SW 1271 (cell line): ENCODE results near the gene SNX14.
"Not testable (repeated sequence)": the region's sequence is repeated elsewhere in the genome, so short reads cannot be mapped to it uniquely, and the experiment has no call there.

ENCODE experiments used
- DNase-seq, 2 experiments: peaks; one replicate each; lab custom pipeline; 2025; lab: John Stamatoyannopoulos, UW

Gene SNX14

GRCh38 chr6:85591207-85591606 lies 2.5 kb downstream of the SNX14 start:
- DNase-seq, result no peak

- no peak for DNase-seq
Measured at GRCh38 chr6:85585741-85586140, 7.9 kb downstream of the SNX14 start.

- not testable (repeated sequence) for DNase-seq
Measured at GRCh38 chr6:85582832-85583231, 10.8 kb downstream of the SNX14 start.

- no peak for DNase-seq
Measured at GRCh38 chr6:85581572-85581971, 12.1 kb downstream of the SNX14 start.

GRCh38 chr6:85580878-85581267 lies 12.8 kb downstream of the SNX14 start:
- DNase-seq, result no peak

GRCh38 chr6:85580118-85580877 lies 13.4 kb downstream of the SNX14 start:
- DNase-seq, result no peak

GRCh38 chr6:85579581-85579980 lies 14.1 kb downstream of the SNX14 start:
- no peak for DNase-seq

- no peak for DNase-seq
Measured at GRCh38 chr6:85576476-85576875, 17.2 kb downstream of the SNX14 start.

GRCh38 chr6:85574932-85575598 lies 18.6 kb downstream of the SNX14 start:
- DNase-seq, result no peak

GRCh38 chr6:85569323-85569722 lies 24.3 kb downstream of the SNX14 start:
- peak in 1 of 2 experiments; percentile 10 for DNase-seq

- no peak for DNase-seq
Measured at GRCh38 chr6:85568411-85568810, 25.2 kb downstream of the SNX14 start.

- no peak for DNase-seq
Measured at GRCh38 chr6:85565736-85566135, 27.9 kb downstream of the SNX14 start.

GRCh38 chr6:85564223-85564622 lies 29.4 kb downstream of the SNX14 start:
- DNase-seq, result not testable (repeated sequence)

- DNase-seq, result no peak
Measured at GRCh38 chr6:85561750-85562357, 31.8 kb downstream of the SNX14 start.

GRCh38 chr6:85556992-85557668 lies 36.5 kb downstream of the SNX14 start:
- no peak for DNase-seq

- no peak for DNase-seq
Measured at GRCh38 chr6:85552652-85553051, 41.0 kb downstream of the SNX14 start.

- no peak for DNase-seq
Measured at GRCh38 chr6:85551264-85551663, 42.4 kb downstream of the SNX14 start.

GRCh38 chr6:85547719-85548118 lies 45.9 kb downstream of the SNX14 start:
- DNase-seq, result no peak

GRCh38 chr6:85544776-85545175 lies 48.9 kb downstream of the SNX14 start:
- DNase-seq, result no peak

GRCh38 chr6:85537055-85537494 lies 56.6 kb downstream of the SNX14 start:
- DNase-seq, result peak in 1 of 2 experiments; percentile 41

- DNase-seq, result not testable (repeated sequence)
Measured at GRCh38 chr6:85524281-85524680, 69.4 kb downstream of the SNX14 start.

GRCh38 chr6:85516168-85516567 lies 77.5 kb downstream of the SNX14 start:
- peak in 1 of 2 experiments; percentile 45 for DNase-seq
